ENCODE measurements around the gene CNGA3. TPM values are rescaled to one million over a fixed set of nuclear protein-coding genes. Genes with fewer than 3 reads are reported as not detected.
A peak's percentile ranks its signal among the peaks of the same experiment; 100 is the strongest.
"Not testable (repeated sequence)": the region's sequence is repeated elsewhere in the genome, so short reads cannot be mapped to it uniquely, and the experiment has no call there.

CNGA3 gene
- total RNA-seq = not detected

- peaks cover 68% of the 10 kb centered on the region for H3K27me3 Mint-ChIP-seq (ENCODE audit: low read depth)
- DNase-seq (peak; percentile 24 to 37), ATAC-seq (replicated peaks in 1 of 2) (peak in 1 of 2 donors; percentile 29)
- H3K36me3 Mint-ChIP-seq (ENCODE audit: insufficient read depth in 2 of 2) = peaks cover 0 to 1% of the 10 kb centered on the region in 2 donors
- no peaks in the 10 kb centered on the region for H3K9me3 Mint-ChIP-seq
- H3K27ac Mint-ChIP-seq = no peak within 1 kb of the TSS
- peak within 1 kb of the TSS; percentile 62 to 71 for H3K4me3 Mint-ChIP-seq
- peaks cover 7% of the 10 kb centered on the region for H3K4me1 Mint-ChIP-seq (ENCODE audit: low read depth)
These were observed at the start of gene CNGA3 for GRCh38 chr2:98346311-98347236. Gene CNGA3 (plus strand): TSS chr2:98346456. CDS start chr2:98369976, 23,520 bp downstream.

- Mint-ChIP-seq H3K27me3 (ENCODE audit: low read depth) (peaks cover 23% of the 10 kb centered on the region), H3K27ac (no peak overlapping the region), H3K36me3 (ENCODE audit: insufficient read depth in 2 of 2) (no peaks in the 10 kb centered on the region), H3K9me3 (no peaks in the 10 kb centered on the region), H3K4me1 (ENCODE audit: low read depth) (no peaks in the 10 kb centered on the region), H3K4me3 (no peak overlapping the region)
- no peak for ATAC-seq (replicated peaks in 1 of 2)
- no peak for DNase-seq
These were observed 48.2 kb upstream of the CNGA3 start for GRCh38 chr2:98297817-98298682.

GRCh38 chr2:98298683-98299164 is 47.5 kb upstream of the CNGA3 start:
- Mint-ChIP-seq H3K4me1 (ENCODE audit: low read depth) (no peaks in the 10 kb centered on the region), H3K36me3 (ENCODE audit: insufficient read depth in 2 of 2) (no peaks in the 10 kb centered on the region), H3K4me3 (no peak overlapping the region), H3K27ac (no peak overlapping the region), H3K27me3 (ENCODE audit: low read depth) (peaks cover 23% of the 10 kb centered on the region), H3K9me3 (no peaks in the 10 kb centered on the region)
- DNase-seq (no peak), ATAC-seq (replicated peaks in 1 of 2) (no peak)

- Mint-ChIP-seq H3K4me3 (no peak overlapping the region), H3K9me3 (no peaks in the 10 kb centered on the region), H3K4me1 (ENCODE audit: low read depth) (no peaks in the 10 kb centered on the region), H3K36me3 (ENCODE audit: insufficient read depth in 2 of 2) (no peaks in the 10 kb centered on the region), H3K27me3 (ENCODE audit: low read depth) (peaks cover 23% of the 10 kb centered on the region), H3K27ac (no peak overlapping the region)
- no peak for ATAC-seq (replicated peaks in 1 of 2)
- DNase-seq = no peak
These were observed 46.9 kb upstream of the CNGA3 start for GRCh38 chr2:98299211-98299905.

- H3K4me3 Mint-ChIP-seq = no peak overlapping the region
- H3K36me3 Mint-ChIP-seq (ENCODE audit: insufficient read depth in 2 of 2) = no peaks in the 10 kb centered on the region
- DNase-seq (no peak), ATAC-seq (replicated peaks in 1 of 2) (no peak)
- H3K27me3 Mint-ChIP-seq (ENCODE audit: low read depth) = peaks cover 31% of the 10 kb centered on the region
- no peak overlapping the region for H3K27ac Mint-ChIP-seq
- H3K9me3 Mint-ChIP-seq = no peaks in the 10 kb centered on the region
- H3K4me1 Mint-ChIP-seq (ENCODE audit: low read depth) = no peaks in the 10 kb centered on the region
These were observed 45.9 kb upstream of the CNGA3 start for GRCh38 chr2:98300141-98300874.

- H3K36me3 Mint-ChIP-seq (ENCODE audit: insufficient read depth in 2 of 2) = no peaks in the 10 kb centered on the region
- H3K9me3 Mint-ChIP-seq = no peaks in the 10 kb centered on the region
- H3K4me1 Mint-ChIP-seq (ENCODE audit: low read depth) = no peaks in the 10 kb centered on the region
- H3K4me3 Mint-ChIP-seq = no peak overlapping the region
- H3K27ac Mint-ChIP-seq = no peak overlapping the region
- DNase-seq = no peak
- H3K27me3 Mint-ChIP-seq (ENCODE audit: low read depth) = peaks cover 39% of the 10 kb centered on the region
- no peak for ATAC-seq (replicated peaks in 1 of 2)
These were observed 44.8 kb upstream of the CNGA3 start for GRCh38 chr2:98301469-98301868.

GRCh38 chr2:98307131-98307696 is 39.0 kb upstream of the CNGA3 start:
- DNase-seq; ATAC-seq (replicated peaks in 1 of 2); H3K36me3 Mint-ChIP-seq (ENCODE audit: insufficient read depth in 2 of 2); H3K4me1 Mint-ChIP-seq (ENCODE audit: low read depth); H3K27ac Mint-ChIP-seq; H3K9me3 Mint-ChIP-seq; H3K4me3 Mint-ChIP-seq: not testable (repeated sequence)
- peaks cover 36% of the 10 kb centered on the region for H3K27me3 Mint-ChIP-seq (ENCODE audit: low read depth)

- DNase-seq (no peak), ATAC-seq (replicated peaks in 1 of 2) (no peak)
- Mint-ChIP-seq H3K36me3 (ENCODE audit: insufficient read depth in 2 of 2) (no peaks in the 10 kb centered on the region), H3K4me1 (ENCODE audit: low read depth) (no peaks in the 10 kb centered on the region), H3K27me3 (ENCODE audit: low read depth) (peaks cover 37% of the 10 kb centered on the region), H3K27ac (no peak overlapping the region), H3K9me3 (no peaks in the 10 kb centered on the region), H3K4me3 (no peak overlapping the region)
These were observed 38.2 kb upstream of the CNGA3 start for GRCh38 chr2:98308068-98308467.

- DNase-seq (no peak), ATAC-seq (replicated peaks in 1 of 2) (no peak)
- no peaks in the 10 kb centered on the region for H3K9me3 Mint-ChIP-seq
- no peak overlapping the region for H3K27ac Mint-ChIP-seq
- no peaks in the 10 kb centered on the region for H3K4me1 Mint-ChIP-seq (ENCODE audit: low read depth)
- H3K4me3 Mint-ChIP-seq = no peak overlapping the region
- no peaks in the 10 kb centered on the region for H3K36me3 Mint-ChIP-seq (ENCODE audit: insufficient read depth in 2 of 2)
- peaks cover 42% of the 10 kb centered on the region for H3K27me3 Mint-ChIP-seq (ENCODE audit: low read depth)
These were observed 37.7 kb upstream of the CNGA3 start for GRCh38 chr2:98308532-98308931.

GRCh38 chr2:98309580-98309979 is 36.7 kb upstream of the CNGA3 start:
- ATAC-seq (replicated peaks in 1 of 2) (no peak), DNase-seq (no peak)
- no peaks in the 10 kb centered on the region for H3K4me1 Mint-ChIP-seq (ENCODE audit: low read depth)
- no peaks in the 10 kb centered on the region for H3K9me3 Mint-ChIP-seq
- H3K27ac Mint-ChIP-seq = no peak overlapping the region
- no peaks in the 10 kb centered on the region for H3K36me3 Mint-ChIP-seq (ENCODE audit: insufficient read depth in 2 of 2)
- peaks cover 43% of the 10 kb centered on the region for H3K27me3 Mint-ChIP-seq (ENCODE audit: low read depth)
- no peak overlapping the region for H3K4me3 Mint-ChIP-seq

- H3K36me3 Mint-ChIP-seq (ENCODE audit: insufficient read depth in 2 of 2) = no peaks in the 10 kb centered on the region
- ATAC-seq (replicated peaks in 1 of 2) (no peak), DNase-seq (no peak)
- no peaks in the 10 kb centered on the region for H3K9me3 Mint-ChIP-seq
- peaks cover 39% of the 10 kb centered on the region for H3K27me3 Mint-ChIP-seq (ENCODE audit: low read depth)
- no peak overlapping the region for H3K27ac Mint-ChIP-seq
- H3K4me1 Mint-ChIP-seq (ENCODE audit: low read depth) = no peaks in the 10 kb centered on the region
- no peak overlapping the region for H3K4me3 Mint-ChIP-seq
These were observed 36.2 kb upstream of the CNGA3 start for GRCh38 chr2:98310010-98310409.

GRCh38 chr2:98311090-98311489 is 35.2 kb upstream of the CNGA3 start:
- no peak overlapping the region for H3K4me3 Mint-ChIP-seq
- peaks cover 28% of the 10 kb centered on the region for H3K27me3 Mint-ChIP-seq (ENCODE audit: low read depth)

More at GRCh38 chr2:98311090-98311489, 35.2 kb upstream of the CNGA3 start:
- no peak overlapping the region for H3K27ac Mint-ChIP-seq
- no peaks in the 10 kb centered on the region for H3K36me3 Mint-ChIP-seq (ENCODE audit: insufficient read depth in 2 of 2)
- H3K9me3 Mint-ChIP-seq = no peaks in the 10 kb centered on the region
- DNase-seq (no peak), ATAC-seq (replicated peaks in 1 of 2) (no peak)
- H3K4me1 Mint-ChIP-seq (ENCODE audit: low read depth) = no peaks in the 10 kb centered on the region
